ENCODE measurements around the gene LCN6.

The LCN6 gene

GRCh38 chr9:136701668-136702053, 46.7 kb downstream of the LCN6 start:
- H3K9ac ChIP-seq (ENCODE audit: low read depth, low read length, poor library complexity, severe bottlenecking) = no peak overlapping the region
- H3K27me3 ChIP-seq (ENCODE audit: insufficient read depth, low read length, poor library complexity, severe bottlenecking) = no peaks in the 10 kb centered on the region
- H3K9me3 ChIP-seq (ENCODE audit: insufficient read depth, low read depth, low read length) = no peaks in the 10 kb centered on the region

GRCh38 chr9:136700959-136701667, 47.2 kb downstream of the LCN6 start:
- TF ChIP-seq CTCF (conservative IDR thresholded peaks at IDR 0.05; ENCODE audit: low read length) (no peak), EZH2phosphoT487 (IDR thresholded peaks at IDR 0.05; ENCODE audit: borderline replicate concordance) (no peak)
- peak overlapping the region; percentile 41 for H3K4me3 ChIP-seq (ENCODE audit: low read length, poor library complexity, severe bottlenecking)

More at GRCh38 chr9:136701668-136702053, 46.7 kb downstream of the LCN6 start:
- no peaks in the 10 kb centered on the region for H3K9me2 ChIP-seq (replicated peaks; ENCODE audit: low read depth, low read length)
- peak overlapping the region; percentile 34; the same call in 1 of the 2 replicates for H2AFZ ChIP-seq (ENCODE audit: low read length)
- no peaks in the 10 kb centered on the region for H4K20me1 ChIP-seq (ENCODE audit: insufficient read depth, low read length, poor library complexity, severe bottlenecking)
- H3K4me2 ChIP-seq (ENCODE audit: low read depth, low read length, poor library complexity, severe bottlenecking) = peak overlapping the region; percentile 46
- H3K4me3 ChIP-seq (ENCODE audit: low read length, poor library complexity, severe bottlenecking) = no peak overlapping the region
- TF ChIP-seq EZH2phosphoT487 (IDR thresholded peaks at IDR 0.05; ENCODE audit: borderline replicate concordance) (no peak), CTCF (conservative IDR thresholded peaks at IDR 0.05; ENCODE audit: low read length) (no peak)
- H3K79me2 ChIP-seq (ENCODE audit: insufficient read depth, low read length) = no peaks in the 10 kb centered on the region
- no peaks in the 10 kb centered on the region for H3K36me3 ChIP-seq (ENCODE audit: insufficient read depth, low read length)
- no peaks in the 10 kb centered on the region for H3K4me1 ChIP-seq (ENCODE audit: insufficient read depth, low read length, poor library complexity, severe bottlenecking)
- H3F3A ChIP-seq (ENCODE audit: low read depth) = no peaks in the 10 kb centered on the region

GRCh38 chr9:136700304-136700703, 48.0 kb downstream of the LCN6 start:
- Histone ChIP-seq H3K36me3 (ENCODE audit: insufficient read depth, low read length) (no peaks in the 10 kb centered on the region), H3K4me3 (ENCODE audit: low read length, poor library complexity, severe bottlenecking) (no peak overlapping the region), H3K9me3 (ENCODE audit: insufficient read depth, low read depth, low read length) (no peaks in the 10 kb centered on the region), H3K9me2 (replicated peaks; ENCODE audit: low read depth, low read length) (no peaks in the 10 kb centered on the region), H2AFZ (ENCODE audit: low read length) (no peak overlapping the region), H3F3A (ENCODE audit: low read depth) (no peaks in the 10 kb centered on the region), H3K79me2 (ENCODE audit: insufficient read depth, low read length) (no peaks in the 10 kb centered on the region), H3K9ac (ENCODE audit: low read depth, low read length, poor library complexity, severe bottlenecking) (no peak overlapping the region), H4K20me1 (ENCODE audit: insufficient read depth, low read length, poor library complexity, severe bottlenecking) (no peaks in the 10 kb centered on the region), H3K4me2 (ENCODE audit: low read depth, low read length, poor library complexity, severe bottlenecking) (no peak overlapping the region), H3K4me1 (ENCODE audit: insufficient read depth, low read length, poor library complexity, severe bottlenecking) (no peaks in the 10 kb centered on the region), H3K27me3 (ENCODE audit: insufficient read depth, low read length, poor library complexity, severe bottlenecking) (no peaks in the 10 kb centered on the region)
- TF ChIP-seq EZH2phosphoT487 (IDR thresholded peaks at IDR 0.05; ENCODE audit: borderline replicate concordance) = no peak
- no peak for TF ChIP-seq CTCF (conservative IDR thresholded peaks at IDR 0.05; ENCODE audit: low read length)

More at GRCh38 chr9:136700959-136701667, 47.2 kb downstream of the LCN6 start:
- Histone ChIP-seq H3K4me1 (ENCODE audit: insufficient read depth, low read length, poor library complexity, severe bottlenecking) (no peaks in the 10 kb centered on the region), H3K36me3 (ENCODE audit: insufficient read depth, low read length) (no peaks in the 10 kb centered on the region), H3K4me2 (ENCODE audit: low read depth, low read length, poor library complexity, severe bottlenecking) (peak overlapping the region; percentile 46), H3K9me2 (replicated peaks; ENCODE audit: low read depth, low read length) (no peaks in the 10 kb centered on the region), H4K20me1 (ENCODE audit: insufficient read depth, low read length, poor library complexity, severe bottlenecking) (no peaks in the 10 kb centered on the region), H3K79me2 (ENCODE audit: insufficient read depth, low read length) (no peaks in the 10 kb centered on the region), H3F3A (ENCODE audit: low read depth) (no peaks in the 10 kb centered on the region), H3K9ac (ENCODE audit: low read depth, low read length, poor library complexity, severe bottlenecking) (no peak overlapping the region), H3K27me3 (ENCODE audit: insufficient read depth, low read length, poor library complexity, severe bottlenecking) (no peaks in the 10 kb centered on the region), H3K9me3 (ENCODE audit: insufficient read depth, low read depth, low read length) (no peaks in the 10 kb centered on the region), H2AFZ (ENCODE audit: low read length) (peak overlapping the region; percentile 34)

All from Loucy (cell line).